ENCODE measurements around the gene DIP2B. TPM values are rescaled to one million over a fixed set of nuclear protein-coding genes. Genes with fewer than 3 reads are reported as not detected.

DIP2B gene
- polyA plus RNA-seq, 2 of the 4 experiments (the other 2 are of a cell fraction): 16.9 to 29.3 TPM

DNA sequence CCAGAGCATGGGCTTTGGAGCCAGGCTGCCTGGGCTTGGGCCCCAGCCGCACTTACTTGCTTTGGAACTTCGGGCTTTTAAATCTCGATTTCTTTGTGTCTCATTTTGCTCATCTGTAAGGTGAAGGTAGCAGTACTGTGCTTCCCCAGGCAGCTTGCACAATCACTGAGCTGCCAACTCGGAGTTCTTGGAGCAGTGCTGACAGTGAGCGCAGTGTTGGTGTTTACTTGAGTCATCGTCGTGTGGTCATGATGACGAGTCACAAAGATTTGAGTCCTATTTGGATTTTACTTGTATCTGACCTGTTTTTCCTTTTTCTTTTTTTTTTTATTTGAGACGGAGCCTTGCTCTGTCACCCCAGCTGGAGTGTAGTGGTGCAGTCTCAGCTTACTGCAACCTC, 227.8 kb downstream of the DIP2B start:
- FAIRE-seq (no peak), DNase-seq (ENCODE audit: low read depth in 1 of 2, low spot score in 1 of 2) (peak in 1 of 2 experiments; percentile 59), ATAC-seq (peak; percentile 65 to 67; a peak in 4 of 6 replicates)
- no peak for TF ChIP-seq CHD2 (IDR thresholded peaks at IDR 0.05; ENCODE audit: low read length, partially characterized antibody)
- peak in 1 of 2 experiments; percentile 60; a peak in 1 of 4 replicates for TF ChIP-seq CEBPB (IDR thresholded peaks at IDR 0.05)
- no peak overlapping the region for H3K27ac ChIP-seq
- no peak overlapping the region for H3K4me3 ChIP-seq
- H3K9me3 ChIP-seq: no peaks in the 10 kb centered on the region
- CTCF ChIA-PET: interaction anchor here (0.6 to 3.2 kb wide), 5 partner anchors 11 to 1846 kb away, joined by 3 to 19 read pairs (median 3); partner anchors contain the start of gene DIP2B
- H3K4me2 ChIP-seq: no peak overlapping the region
- H3K4me1 ChIP-seq: peaks cover 9% of the 10 kb centered on the region; the same call in 2 of the 3 replicates
- POLR2A ChIA-PET: no interaction called here
- 45% methylated on average over 9 of the region's 9 CpGs for WGBS (ENCODE audit: missing lambda C conversion rate)

DNA sequence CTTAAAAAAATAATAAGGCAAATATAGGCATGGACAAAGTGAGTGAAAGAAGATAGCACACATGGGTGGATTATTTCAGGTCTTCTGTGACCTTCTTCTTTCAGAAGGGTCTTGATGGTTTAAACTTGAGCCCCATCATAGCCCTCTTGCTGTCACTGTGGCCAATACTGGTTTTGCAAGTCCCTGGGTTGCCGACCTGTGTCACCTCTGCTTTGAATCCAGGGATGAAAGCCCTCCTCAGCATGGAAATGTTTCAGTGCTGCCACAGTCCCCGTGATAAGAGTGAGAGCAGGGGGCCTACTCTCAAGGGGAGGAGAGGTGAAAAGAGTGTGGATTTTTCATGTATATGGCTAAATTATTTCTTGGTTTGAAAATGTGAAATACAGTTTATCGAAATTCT, 228.9 kb downstream of the DIP2B start:
- Histone ChIP-seq H3K4me3 (no peak overlapping the region), H3K4me2 (no peak overlapping the region), H3K9me3 (no peaks in the 10 kb centered on the region), H3K27ac (no peak overlapping the region), H3K4me1 (peaks cover 9% of the 10 kb centered on the region; the same call in 2 of the 3 replicates)
- ChIA-PET CTCF (interaction anchor here (0.7 to 4.2 kb wide), 6 partner anchors 9 to 229 kb away, joined by 4 to 24 read pairs (median 14); partner anchors contain the start of gene DIP2B), POLR2A (no interaction called here)
- FAIRE-seq (no peak), DNase-seq (ENCODE audit: low read depth in 1 of 2, low spot score in 1 of 2) (no peak), ATAC-seq (no peak)
- TF ChIP-seq KDM1A (IDR thresholded peaks at IDR 0.05; ENCODE audit: low read depth) (no peak), NPAS2 (CRISPR knock-in tag; IDR thresholded peaks at IDR 0.05; ENCODE audit: borderline replicate concordance) (no peak), BHLHE40 (IDR thresholded peaks at IDR 0.05; ENCODE audit: low read depth, low read length) (no peak), HOXA7 (CRISPR knock-in tag; IDR thresholded peaks at IDR 0.05) (no peak), CBX2 (IDR thresholded peaks at IDR 0.05; ENCODE audit: borderline replicate concordance, low read depth) (no peak), TFCP2L1 (CRISPR knock-in tag; IDR thresholded peaks at IDR 0.05) (no peak), MYC (IDR thresholded peaks at IDR 0.05; ENCODE audit: borderline replicate concordance, low read length) (no peak), EP300 (IDR thresholded peaks at IDR 0.05) (no peak), RAD21 (conservative IDR thresholded peaks at IDR 0.05 in 1 of 2, IDR thresholded peaks at IDR 0.05 in 1 of 2) (no peak), FOXS1 (CRISPR knock-in tag; IDR thresholded peaks at IDR 0.05) (no peak)
- 92% methylated on average over 3 of the region's 3 CpGs for WGBS (ENCODE audit: missing lambda C conversion rate)

DNA sequence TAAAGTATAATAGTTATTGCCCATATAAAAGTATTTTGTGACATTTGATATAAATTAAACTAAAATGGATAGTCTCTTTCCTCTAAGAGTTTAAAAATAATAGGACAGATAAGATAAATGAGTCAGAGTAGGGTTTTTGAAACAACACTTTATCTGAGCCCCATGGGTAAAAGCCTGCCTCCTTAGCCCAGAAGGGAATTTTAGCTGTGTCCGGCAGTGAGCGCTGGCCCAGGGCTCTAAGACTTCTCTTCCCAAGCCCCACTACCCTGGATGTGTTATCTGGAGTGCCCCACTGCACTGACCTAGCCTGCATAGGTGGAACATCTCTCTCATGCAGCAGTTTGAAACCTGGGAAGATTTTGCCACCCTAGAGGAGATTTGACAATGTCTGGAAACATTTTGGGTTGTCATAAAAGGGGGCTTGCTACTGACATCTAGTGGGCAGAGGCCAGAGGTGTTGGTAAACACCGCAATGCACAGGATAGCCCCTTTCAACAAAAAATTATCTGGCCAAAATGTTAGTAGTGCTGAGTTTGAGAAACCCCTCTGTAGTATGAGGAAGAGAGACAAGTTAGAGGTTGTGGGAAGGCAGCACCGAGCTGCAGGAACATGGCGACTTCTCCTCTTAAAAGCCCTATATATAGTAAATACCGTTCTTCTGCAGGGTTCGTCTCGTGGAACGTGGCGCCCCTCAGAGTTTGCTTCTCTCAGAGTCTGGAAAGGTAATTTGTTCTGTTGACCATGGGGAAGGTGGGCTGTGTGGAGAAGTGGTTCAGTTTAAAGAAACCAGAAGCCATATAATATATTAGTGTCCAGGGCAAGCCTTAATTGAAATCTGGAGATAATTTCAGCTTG, 229.9 kb downstream of the DIP2B start:
- ATAC-seq: peak; percentile 88 to 89
- peak; percentile 39 for FAIRE-seq

More for the DNA sequence above, 229.9 kb downstream of the DIP2B start:
- H3K4me3 ChIP-seq: no peak overlapping the region
- DNase-seq (ENCODE audit: low read depth in 1 of 2, low spot score in 1 of 2): peak; percentile 51 to 52
- no peaks in the 10 kb centered on the region for H3K9me3 ChIP-seq
- H3K4me1 ChIP-seq: peaks cover 9% of the 10 kb centered on the region; the same call in 2 of the 3 replicates
- no peak overlapping the region for H3K27ac ChIP-seq
- ChIA-PET CTCF (interaction anchor here (0.6 to 4.2 kb wide), 18 partner anchors 10 to 961 kb away, joined by 3 to 24 read pairs (median 3); partner anchors contain the start of gene DIP2B), POLR2A (no interaction called here)
- TF ChIP-seq, protein P1, sequence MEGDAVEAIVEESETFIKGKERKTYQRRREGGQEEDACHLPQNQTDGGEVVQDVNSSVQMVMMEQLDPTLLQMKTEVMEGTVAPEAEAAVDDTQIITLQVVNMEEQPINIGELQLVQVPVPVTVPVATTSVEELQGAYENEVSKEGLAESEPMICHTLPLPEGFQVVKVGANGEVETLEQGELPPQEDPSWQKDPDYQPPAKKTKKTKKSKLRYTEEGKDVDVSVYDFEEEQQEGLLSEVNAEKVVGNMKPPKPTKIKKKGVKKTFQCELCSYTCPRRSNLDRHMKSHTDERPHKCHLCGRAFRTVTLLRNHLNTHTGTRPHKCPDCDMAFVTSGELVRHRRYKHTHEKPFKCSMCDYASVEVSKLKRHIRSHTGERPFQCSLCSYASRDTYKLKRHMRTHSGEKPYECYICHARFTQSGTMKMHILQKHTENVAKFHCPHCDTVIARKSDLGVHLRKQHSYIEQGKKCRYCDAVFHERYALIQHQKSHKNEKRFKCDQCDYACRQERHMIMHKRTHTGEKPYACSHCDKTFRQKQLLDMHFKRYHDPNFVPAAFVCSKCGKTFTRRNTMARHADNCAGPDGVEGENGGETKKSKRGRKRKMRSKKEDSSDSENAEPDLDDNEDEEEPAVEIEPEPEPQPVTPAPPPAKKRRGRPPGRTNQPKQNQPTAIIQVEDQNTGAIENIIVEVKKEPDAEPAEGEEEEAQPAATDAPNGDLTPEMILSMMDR (IDR thresholded peaks at IDR 0.05): peak; percentile 70
- TF ChIP-seq, protein P2, sequence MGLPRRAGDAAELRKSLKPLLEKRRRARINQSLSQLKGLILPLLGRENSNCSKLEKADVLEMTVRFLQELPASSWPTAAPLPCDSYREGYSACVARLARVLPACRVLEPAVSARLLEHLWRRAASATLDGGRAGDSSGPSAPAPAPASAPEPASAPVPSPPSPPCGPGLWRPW (IDR thresholded peaks at IDR 0.05): no peak
- TF ChIP-seq GATA3 (IDR thresholded peaks at IDR 0.05; ENCODE audit: borderline replicate concordance) (no peak), RAD21 (conservative IDR thresholded peaks at IDR 0.05 in 1 of 2, IDR thresholded peaks at IDR 0.05 in 1 of 2) (peak; percentile 67 to 72), RFX5 (IDR thresholded peaks at IDR 0.05) (no peak), SMC3 (IDR thresholded peaks at IDR 0.05) (peak; percentile 68)
- no peak overlapping the region for H3K4me2 ChIP-seq
- 81% methylated on average over 10 of the region's 10 CpGs for WGBS (ENCODE audit: missing lambda C conversion rate)

All from A549 (cell line).